Measurements from ENCODE around the gene RFTN2. TPM values are rescaled to one million over a fixed set of nuclear protein-coding genes. Genes with fewer than 3 reads are reported as not detected.
A peak's percentile ranks its signal among the peaks of the same experiment; 100 is the strongest.

Gene RFTN2
- total RNA-seq, 1 donor from 2014 or later: 27.1 TPM

GRCh38 chr2:197539734-197540133 lies 135.7 kb downstream of the RFTN2 start:
- no peak for DNase-seq

DNA sequence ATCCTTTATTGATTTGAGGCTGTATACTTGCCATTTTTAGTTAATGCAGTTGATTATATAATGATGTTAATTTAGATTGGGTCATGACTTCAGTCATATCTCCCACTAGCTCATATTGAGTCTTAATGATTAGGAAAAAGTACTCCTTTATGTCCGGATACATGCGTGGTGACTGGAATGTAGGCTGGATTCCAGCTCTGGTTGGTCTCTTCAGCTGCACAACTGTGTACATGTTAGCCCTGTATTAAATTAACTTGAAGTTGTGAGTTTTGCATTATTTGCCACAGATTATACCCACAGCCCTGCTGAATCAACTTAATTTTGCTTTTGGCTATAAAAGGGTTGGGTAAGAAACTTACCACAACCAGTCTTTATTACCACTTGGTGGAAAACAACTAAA lies 137.0 kb downstream of the RFTN2 start:
- DNase-seq: peak; percentile 5

Small RNAs within 50 kb of the gene (small RNA-seq; reads per million reads assigned to genes)
- gene AC020550.1 (ENCODE audit: low replicate concordance): not detected

Other genes starting within 250 kb of the RFTN2 start
- gene SF3B1, start 240.6 kb downstream of the RFTN2 start, total RNA-seq: 319 TPM
- gene COQ10B, start 222.0 kb downstream of the RFTN2 start, total RNA-seq: 21.5 TPM
- 192 TPM for gene HSPD1, start 175.7 kb downstream of the RFTN2 start, total RNA-seq
- gene HSPE1, start 175.2 kb downstream of the RFTN2 start, total RNA-seq: 80.5 TPM
- gene MOB4, start 159.5 kb downstream of the RFTN2 start, total RNA-seq: 39.4 TPM
- 4.9 TPM for gene MARS2, start 29.8 kb upstream of the RFTN2 start, total RNA-seq
- gene BOLL, start 109.7 kb upstream of the RFTN2 start, total RNA-seq: 0.10 TPM
- gene PLCL1, start 129.0 kb upstream of the RFTN2 start, total RNA-seq: 10.9 TPM